ENCODE data around the gene SOX10.

DNA sequence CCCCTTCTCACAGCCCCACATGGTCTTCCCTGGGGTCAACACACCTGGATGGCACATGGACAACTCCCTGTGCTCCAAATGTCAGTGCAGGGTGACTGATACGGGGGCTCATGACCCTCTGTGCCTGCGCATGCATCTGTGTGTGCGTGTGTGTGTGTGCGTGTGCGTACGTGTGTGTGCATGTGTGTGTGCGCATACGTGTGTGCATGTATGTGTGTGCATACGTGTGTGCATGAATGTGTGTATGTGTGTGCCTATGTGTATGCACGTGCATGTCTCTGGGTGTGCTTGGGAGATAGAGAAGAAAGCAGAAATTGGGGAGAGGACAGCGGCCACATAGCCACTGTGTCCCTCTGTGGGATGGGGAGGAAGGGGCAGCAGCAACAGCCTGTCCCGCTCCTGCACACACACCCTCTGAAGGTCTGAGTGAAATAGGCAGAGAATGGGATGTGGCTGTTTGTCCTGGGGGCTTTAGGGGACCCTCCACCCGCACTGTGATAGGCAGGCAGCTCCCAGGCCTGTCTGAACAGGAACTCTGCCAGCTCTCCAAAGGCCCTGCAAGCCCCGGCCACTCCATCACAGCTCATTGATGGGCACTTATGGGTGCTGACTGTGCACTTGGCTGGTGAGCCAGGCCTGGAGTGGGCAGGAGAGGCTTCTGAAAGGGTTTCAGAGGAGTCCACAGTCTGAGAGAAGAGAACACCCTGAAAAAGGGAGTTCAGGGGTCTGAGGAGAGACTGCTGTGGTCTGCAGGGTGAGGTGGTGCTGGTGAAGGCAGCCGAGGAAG lies 44.2 kb upstream of the SOX10 start:
- no peak for TF ChIP-seq TAF1 (IDR thresholded peaks at IDR 0.05; ENCODE audit: borderline replicate concordance, insufficient read depth, low read length)
- TF ChIP-seq, protein P1, sequence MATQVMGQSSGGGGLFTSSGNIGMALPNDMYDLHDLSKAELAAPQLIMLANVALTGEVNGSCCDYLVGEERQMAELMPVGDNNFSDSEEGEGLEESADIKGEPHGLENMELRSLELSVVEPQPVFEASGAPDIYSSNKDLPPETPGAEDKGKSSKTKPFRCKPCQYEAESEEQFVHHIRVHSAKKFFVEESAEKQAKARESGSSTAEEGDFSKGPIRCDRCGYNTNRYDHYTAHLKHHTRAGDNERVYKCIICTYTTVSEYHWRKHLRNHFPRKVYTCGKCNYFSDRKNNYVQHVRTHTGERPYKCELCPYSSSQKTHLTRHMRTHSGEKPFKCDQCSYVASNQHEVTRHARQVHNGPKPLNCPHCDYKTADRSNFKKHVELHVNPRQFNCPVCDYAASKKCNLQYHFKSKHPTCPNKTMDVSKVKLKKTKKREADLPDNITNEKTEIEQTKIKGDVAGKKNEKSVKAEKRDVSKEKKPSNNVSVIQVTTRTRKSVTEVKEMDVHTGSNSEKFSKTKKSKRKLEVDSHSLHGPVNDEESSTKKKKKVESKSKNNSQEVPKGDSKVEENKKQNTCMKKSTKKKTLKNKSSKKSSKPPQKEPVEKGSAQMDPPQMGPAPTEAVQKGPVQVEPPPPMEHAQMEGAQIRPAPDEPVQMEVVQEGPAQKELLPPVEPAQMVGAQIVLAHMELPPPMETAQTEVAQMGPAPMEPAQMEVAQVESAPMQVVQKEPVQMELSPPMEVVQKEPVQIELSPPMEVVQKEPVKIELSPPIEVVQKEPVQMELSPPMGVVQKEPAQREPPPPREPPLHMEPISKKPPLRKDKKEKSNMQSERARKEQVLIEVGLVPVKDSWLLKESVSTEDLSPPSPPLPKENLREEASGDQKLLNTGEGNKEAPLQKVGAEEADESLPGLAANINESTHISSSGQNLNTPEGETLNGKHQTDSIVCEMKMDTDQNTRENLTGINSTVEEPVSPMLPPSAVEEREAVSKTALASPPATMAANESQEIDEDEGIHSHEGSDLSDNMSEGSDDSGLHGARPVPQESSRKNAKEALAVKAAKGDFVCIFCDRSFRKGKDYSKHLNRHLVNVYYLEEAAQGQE (IDR thresholded peaks at IDR 0.05; ENCODE audit: insufficient read depth in 1 of 2, low read depth in 2 of 2, low read length in 2 of 2) = no peak
